GM18873 (cell line): Measurements from ENCODE around the gene NT5C3A.
"Not testable (repeated sequence)": the region's sequence is repeated elsewhere in the genome, so short reads cannot be mapped to it uniquely, and the experiment has no call there.

Experiments used
- ATAC-seq: cut with Tn5 transposase; IDR thresholded peaks from one replicate; pipeline ENCODE4 v1.9.1; 2021; ENCODE audit warnings: mild to moderate bottlenecking, moderate library complexity, moderate number of reproducible peaks; ENCODE audit not compliant: unreplicated experiment, low FRiP score

NT5C3A gene

DNA sequence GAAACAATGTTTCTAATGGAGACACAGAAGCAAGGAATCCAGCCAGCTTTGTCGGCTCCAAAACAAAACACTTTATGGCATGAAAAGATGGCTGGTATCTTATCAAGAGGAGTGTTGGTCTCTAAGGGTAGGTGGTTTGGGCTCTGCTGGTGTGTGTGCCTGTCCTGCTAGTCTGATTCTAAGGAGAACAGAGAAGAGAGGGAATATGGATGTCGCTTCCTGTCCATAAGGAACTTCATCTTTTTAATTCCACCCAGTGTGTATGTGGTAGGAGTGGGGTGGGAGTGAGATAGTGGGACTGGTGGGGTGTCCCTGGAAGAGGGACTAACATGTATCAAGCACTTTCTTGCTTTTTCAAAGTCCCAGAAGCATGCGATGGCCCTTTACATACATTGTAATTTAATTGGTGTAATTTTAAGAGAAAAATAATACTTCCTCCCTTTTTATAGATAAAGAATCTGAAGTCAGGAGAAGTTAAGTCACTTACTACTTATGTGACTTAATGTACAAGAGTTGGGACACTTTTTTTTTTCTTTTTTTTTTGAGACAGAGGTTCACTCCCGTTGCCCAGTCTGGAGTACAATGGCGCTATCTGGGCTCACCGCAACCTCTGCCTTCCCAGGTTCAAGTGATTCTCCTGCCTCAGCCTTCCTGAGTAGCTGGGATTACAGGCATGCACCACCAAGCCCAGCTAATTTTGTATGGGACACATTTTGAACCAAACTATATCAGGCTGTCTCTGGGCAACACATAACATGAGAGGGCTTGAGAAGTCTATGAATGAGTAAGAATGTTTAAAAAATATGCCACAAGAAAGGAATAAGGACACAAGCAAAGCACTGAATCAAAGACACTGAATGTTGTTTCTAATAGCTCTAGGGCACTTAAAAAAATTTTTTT is 18.8 kb downstream of the NT5C3A start:
- ATAC-seq = no peak

DNA sequence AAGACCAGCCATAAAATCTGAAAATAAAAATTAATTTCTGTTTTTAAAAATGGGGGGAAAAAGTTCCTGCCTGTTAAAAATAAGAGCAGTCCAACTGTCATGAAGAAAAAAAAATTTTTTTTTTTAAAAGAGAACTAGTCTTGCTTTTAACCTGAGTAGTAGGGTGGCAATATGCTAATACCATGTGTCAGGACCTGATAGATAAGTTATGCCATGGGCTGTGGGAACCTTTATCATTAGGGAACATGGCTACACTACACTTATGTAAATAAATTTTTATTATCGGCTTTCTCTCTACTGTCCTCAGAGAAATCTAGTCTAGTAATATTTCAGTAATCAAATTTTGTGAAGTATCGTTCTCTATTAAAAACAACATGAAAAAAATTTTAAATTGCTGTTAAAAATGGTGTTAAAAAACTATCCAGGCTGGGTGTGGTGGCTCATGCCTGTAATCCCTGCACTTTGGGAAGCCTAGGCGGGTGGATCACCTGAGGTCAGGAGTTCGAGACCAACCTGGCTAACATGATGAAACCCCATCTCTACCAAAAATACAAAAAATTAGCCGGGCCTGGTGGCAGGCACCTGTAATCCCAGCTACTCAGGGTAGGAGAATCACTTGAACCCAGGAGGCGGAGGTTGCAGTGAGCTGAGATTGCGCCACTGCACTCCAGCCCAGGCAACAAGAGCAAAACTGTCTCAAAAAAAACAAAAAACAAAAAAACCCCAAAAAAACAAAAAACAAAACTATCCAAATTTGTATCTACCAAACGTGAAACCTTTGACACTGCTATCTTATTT is 20.7 kb downstream of the NT5C3A start:
- no peak for ATAC-seq

GRCh38 chr7:33040803-33041516 is 21.6 kb downstream of the NT5C3A start:
- peak; percentile 92 for ATAC-seq

- ATAC-seq = no peak
Observed at GRCh38 chr7:33039903-33040292, 22.7 kb downstream of the NT5C3A start.

GRCh38 chr7:33039257-33039902 is 23.2 kb downstream of the NT5C3A start:
- no peak for ATAC-seq

DNA sequence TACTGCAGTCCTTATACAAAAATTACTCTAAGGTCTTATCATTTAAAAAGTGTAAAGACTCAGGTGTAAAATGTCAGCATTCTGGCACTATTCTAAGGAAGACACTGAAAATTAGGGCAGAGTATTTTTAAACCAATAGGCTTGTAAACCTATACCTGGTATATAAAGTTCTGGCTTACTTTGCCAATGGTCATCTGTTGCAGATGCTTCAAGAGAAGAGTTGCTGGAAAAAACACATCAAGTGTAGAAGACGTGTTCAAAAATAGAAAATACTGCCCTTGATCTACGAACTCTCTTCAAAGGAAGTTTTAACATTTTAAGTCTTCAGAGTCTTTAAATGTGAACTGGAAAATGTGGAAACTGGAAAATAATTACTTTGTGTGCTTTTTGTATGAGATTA is 23.9 kb downstream of the NT5C3A start:
- no peak for ATAC-seq

DNA sequence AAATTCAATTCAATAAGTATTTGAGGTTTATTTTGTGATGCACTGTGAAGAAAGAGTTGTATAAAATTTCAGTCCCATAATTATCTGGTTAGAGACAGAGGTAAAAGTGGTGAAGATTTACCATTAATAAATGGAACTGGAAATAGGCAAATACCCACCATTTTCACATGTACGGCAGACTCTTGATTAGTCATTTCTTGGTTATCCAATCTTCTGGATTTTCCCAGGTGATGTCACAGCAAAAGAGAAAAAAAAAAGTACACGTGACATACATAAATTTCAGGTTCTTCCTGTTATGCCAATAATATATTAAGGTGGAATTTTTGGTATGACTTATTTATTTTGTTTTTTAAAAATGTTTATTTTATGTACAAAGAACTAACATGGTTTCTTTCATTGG is 26.8 kb downstream of the NT5C3A start:
- ATAC-seq = no peak

DNA sequence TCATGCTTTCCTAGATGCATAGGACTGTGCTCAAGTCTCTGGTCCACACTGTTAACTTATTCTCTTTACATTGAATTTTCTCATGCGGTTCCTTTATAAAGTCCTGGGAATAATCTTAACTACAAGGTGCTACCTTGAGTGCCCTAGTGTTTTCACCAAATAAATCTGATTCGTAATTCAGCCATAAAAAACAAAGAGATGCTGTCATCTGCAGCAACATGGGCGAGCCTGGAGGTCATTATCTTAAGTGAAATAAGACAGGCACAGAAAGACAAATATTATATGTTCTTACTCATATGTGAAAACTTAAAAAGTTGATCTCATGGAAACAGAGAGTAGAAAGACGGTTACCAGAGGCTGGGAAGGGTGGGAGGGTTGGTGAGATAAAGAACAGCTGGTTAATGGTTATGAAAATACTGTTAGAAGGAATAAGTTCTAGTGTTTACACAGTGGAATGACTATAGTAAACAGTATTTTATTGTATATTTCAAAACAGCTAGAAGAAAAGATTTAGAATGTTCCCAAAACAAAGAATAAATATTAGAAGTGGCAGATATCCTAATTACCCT is 38.3 kb downstream of the NT5C3A start:
- ATAC-seq = no peak

- ATAC-seq = no peak
Observed at GRCh38 chr7:33012364-33012763, 50.2 kb downstream of the NT5C3A start.

DNA sequence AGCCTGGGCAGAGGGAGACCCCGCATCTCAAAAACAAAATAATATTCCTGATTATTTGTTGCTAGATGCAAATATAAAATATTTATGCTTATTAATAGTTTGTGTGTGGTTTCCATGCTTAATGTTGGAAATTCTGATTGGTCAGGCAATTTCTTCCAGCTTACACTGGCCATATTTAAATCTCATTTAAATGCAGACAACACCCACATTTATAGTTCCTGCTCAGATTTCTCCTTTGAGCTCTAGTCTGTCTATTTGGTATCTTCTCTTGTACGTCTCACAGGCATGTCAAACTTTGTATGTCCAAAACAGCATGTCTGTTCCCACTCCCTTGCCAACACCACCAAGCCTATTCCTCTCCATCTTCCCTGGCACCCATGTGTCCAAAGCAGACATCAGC is 52.8 kb downstream of the NT5C3A start:
- ATAC-seq = no peak

DNA sequence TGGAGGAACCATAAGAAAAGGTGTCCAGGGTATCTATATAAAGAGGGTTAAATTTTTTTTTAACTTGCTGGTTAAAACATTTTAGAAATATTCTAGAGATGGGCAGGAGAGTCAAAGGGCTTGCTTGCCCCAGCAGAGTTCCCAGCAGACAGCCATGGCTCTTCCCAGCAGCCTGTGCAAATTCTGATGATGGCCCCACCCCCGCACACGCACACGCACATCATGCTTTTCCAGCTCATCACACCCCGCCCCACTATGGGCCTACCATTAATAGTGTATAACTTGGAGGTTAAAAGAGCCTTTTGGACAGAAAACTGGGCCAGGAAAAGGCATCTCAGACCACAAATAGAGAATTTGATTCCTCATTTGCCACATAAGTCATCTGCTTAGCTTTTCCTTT is 56.9 kb downstream of the NT5C3A start:
- ATAC-seq = not testable (repeated sequence)

DNA sequence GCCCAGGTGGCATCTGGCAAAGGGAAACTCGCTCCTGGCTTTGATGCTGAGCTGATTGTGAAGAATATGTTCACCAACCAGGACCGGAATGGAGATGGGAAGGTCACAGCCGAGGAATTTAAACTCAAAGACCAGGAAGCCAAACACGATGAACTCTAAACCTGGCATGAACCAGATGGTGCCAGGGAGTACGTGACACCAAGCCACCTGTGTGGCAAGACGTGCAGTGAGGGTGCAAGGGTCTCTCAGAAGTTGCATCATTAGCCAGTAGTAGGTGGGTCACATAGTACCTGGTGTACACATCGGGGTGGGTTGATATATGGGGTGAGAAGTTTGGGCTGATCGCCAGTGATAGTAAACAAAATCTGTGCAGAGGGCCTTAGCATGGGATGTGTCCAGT is 57.4 kb downstream of the NT5C3A start:
- not testable (repeated sequence) for ATAC-seq

- not testable (repeated sequence) for ATAC-seq
Observed at GRCh38 chr7:33004104-33004616, 58.4 kb downstream of the NT5C3A start.

- ATAC-seq = not testable (repeated sequence)
Observed at GRCh38 chr7:33003111-33003510, 59.5 kb downstream of the NT5C3A start.

DNA sequence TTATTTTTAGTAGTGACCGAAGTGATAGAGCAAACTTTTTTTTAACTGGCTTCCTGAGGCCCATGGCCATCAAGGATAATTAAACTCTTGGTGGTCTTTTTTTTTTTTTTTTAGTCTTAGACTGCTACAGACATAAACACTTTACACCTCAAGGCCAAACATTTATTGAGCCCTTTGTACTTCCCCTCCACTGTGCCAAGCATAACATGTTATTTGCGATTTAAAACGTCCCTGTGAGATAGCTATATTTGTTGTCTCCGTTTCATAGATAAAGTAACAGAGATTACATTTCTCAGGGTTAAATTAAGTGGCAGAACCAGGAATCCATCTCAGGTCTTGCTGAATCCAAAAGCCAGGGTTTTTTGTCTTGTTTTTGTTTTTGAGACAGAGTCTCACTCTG is 63.2 kb downstream of the NT5C3A start:
- ATAC-seq = not testable (repeated sequence)

- not testable (repeated sequence) for ATAC-seq
Observed at GRCh38 chr7:32998361-32999171, 64.0 kb downstream of the NT5C3A start.

DNA sequence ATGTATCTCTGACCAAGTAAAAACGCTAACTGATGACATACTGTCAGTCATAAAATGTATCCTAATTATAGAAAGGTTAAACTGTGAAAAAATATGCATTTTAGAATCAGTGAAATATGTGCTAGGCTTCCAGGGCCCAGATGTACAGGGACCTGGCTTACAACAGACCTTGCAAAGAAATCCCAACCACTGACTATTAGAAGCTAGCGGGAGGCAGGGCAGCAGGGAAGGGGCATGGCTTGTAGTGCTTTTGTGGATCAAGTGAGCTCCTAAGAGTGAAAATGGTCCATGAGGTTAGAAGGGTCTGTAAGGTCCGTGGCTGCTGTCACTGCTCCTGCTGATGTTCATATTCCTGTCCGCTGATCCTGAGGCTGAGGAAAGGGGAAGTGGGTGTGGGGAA is 64.6 kb downstream of the NT5C3A start:
- not testable (repeated sequence) for ATAC-seq

DNA sequence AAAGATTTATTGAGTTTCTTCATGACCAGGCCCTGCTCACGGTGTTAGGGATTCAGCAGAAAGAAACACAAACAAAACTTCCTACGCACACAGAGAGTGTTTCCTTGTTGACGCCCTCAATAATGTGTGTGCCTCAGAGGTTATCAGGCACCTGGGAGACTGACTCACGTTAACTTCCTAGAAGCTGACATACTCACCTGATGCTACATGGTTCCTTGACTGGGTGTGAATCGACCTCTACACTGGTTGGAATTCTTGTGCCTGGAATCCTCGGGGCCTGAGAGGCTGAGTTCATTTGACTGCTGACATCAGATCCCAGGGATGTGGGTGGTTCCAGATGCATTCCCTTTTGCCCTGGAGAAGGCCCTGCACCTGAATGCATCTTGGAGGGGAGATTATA is 69.8 kb downstream of the NT5C3A start:
- ATAC-seq = not testable (repeated sequence)
